RWPE2 (cell line): ENCODE measurements around the gene LRRC56.

Source experiments
- ATAC-seq: fragments of 200-7000 bp; cut with Tn5 transposase; 3 replicates; pipeline ENCODE4 v1.9.1; 2021; ENCODE audit warnings: low read depth
- DNase-seq: peaks from one replicate; pipeline ENCODE4 v3.0.0-alpha.2; 2020; ENCODE audit warnings: low spot score
- H3K27ac ChIP-seq: fragments of 450-650 bp; 2 replicates; pipeline ENCODE4 v1.5.1; 2017; ENCODE audit warnings: mild to moderate bottlenecking; ENCODE audit not compliant: poor library complexity, severe bottlenecking
- H3K27me3 ChIP-seq: fragments of 250-450 bp; sonication (Bioruptor Pico); 2 replicates; pipeline ENCODE4 v1.5.1; 2021; ENCODE audit warnings: mild to moderate bottlenecking, moderate library complexity; ENCODE audit not compliant: insufficient read depth, poor library complexity, severe bottlenecking
- H3K36me3 ChIP-seq: fragments of 250-450 bp; sonication (Bioruptor Pico); 2 replicates; pipeline ENCODE4 v1.5.1; 2020; ENCODE audit warnings: low read depth, mild to moderate bottlenecking, moderate library complexity
- H3K4me1 ChIP-seq: fragments of 250-450 bp; sonication (Bioruptor Pico); 2 replicates; pipeline ENCODE4 v1.5.1; 2021; ENCODE audit warnings: mild to moderate bottlenecking, moderate library complexity; ENCODE audit not compliant: insufficient read depth, poor library complexity, severe bottlenecking
- H3K4me3 ChIP-seq: fragments of 250-450 bp; sonication (Bioruptor Pico); 2 replicates; pipeline ENCODE4 v1.5.1; 2021; ENCODE audit warnings: mild to moderate bottlenecking, moderate library complexity; ENCODE audit not compliant: severe bottlenecking
- H3K9me3 ChIP-seq: fragments of 250-450 bp; sonication (Bioruptor Pico); 2 replicates; pipeline ENCODE4 v1.5.1; 2021; ENCODE audit warnings: mild to moderate bottlenecking, moderate library complexity; ENCODE audit not compliant: severe bottlenecking
- CTCF ChIP-seq: fragments of 450-650 bp; IDR thresholded peaks from one replicate; pipeline ENCODE4 v1.5.1; 2017; ENCODE audit warnings: mild to moderate bottlenecking, moderate library complexity; ENCODE audit not compliant: poor library complexity, severe bottlenecking

LRRC56 gene

GRCh38 chr11:574632-575312 is 37.4 kb downstream of the LRRC56 start:
- Histone ChIP-seq H3K27ac (peak overlapping the region; percentile 77), H3K4me3 (peak overlapping the region; percentile 50), H3K9me3 (no peaks in the 10 kb centered on the region), H3K4me1 (peaks cover 15% of the 10 kb centered on the region), H3K27me3 (no peaks in the 10 kb centered on the region), H3K36me3 (peaks cover 16% of the 10 kb centered on the region)
- DNase-seq: no peak
- no peak for TF ChIP-seq CTCF
- ATAC-seq: no peak

GRCh38 chr11:575313-575995 is 38.1 kb downstream of the LRRC56 start:
- peaks cover 16% of the 10 kb centered on the region for H3K36me3 ChIP-seq
- H3K4me3 ChIP-seq: peak overlapping the region; percentile 50
- H3K27ac ChIP-seq: peak overlapping the region; percentile 77
- no peaks in the 10 kb centered on the region for H3K9me3 ChIP-seq
- ATAC-seq: peak; percentile 49
- H3K4me1 ChIP-seq: peaks cover 15% of the 10 kb centered on the region
- H3K27me3 ChIP-seq: no peaks in the 10 kb centered on the region
- no peak for TF ChIP-seq CTCF
- DNase-seq: no peak

GRCh38 chr11:575996-576768 is 38.9 kb downstream of the LRRC56 start, which contains the start of gene PHRF1:
PHRF1 (plus strand) TSS chr11:576470; CDS start chr11:581513, 5,043 bp downstream.
- peaks cover 18% of the 10 kb centered on the region for H3K36me3 ChIP-seq
- H3K4me1 ChIP-seq: peaks cover 15% of the 10 kb centered on the region
- peak within 1 kb of the TSS; percentile 65 for H3K4me3 ChIP-seq
- no peak for TF ChIP-seq CTCF
- DNase-seq (peak; percentile 96), ATAC-seq (peak; percentile 85)
- no peaks in the 10 kb centered on the region for H3K27me3 ChIP-seq
- H3K27ac ChIP-seq: peak within 1 kb of the TSS; percentile 77
- H3K9me3 ChIP-seq: no peaks in the 10 kb centered on the region

GRCh38 chr11:576811-577610 is 39.7 kb downstream of the LRRC56 start:
- H3K36me3 ChIP-seq: peaks cover 27% of the 10 kb centered on the region
- no peak for DNase-seq
- H3K9me3 ChIP-seq: no peaks in the 10 kb centered on the region
- H3K27ac ChIP-seq: peak overlapping the region; percentile 77
- no peaks in the 10 kb centered on the region for H3K27me3 ChIP-seq
- H3K4me3 ChIP-seq: peak overlapping the region; percentile 65
- H3K4me1 ChIP-seq: peaks cover 15% of the 10 kb centered on the region
- TF ChIP-seq CTCF: no peak
- no peak for ATAC-seq
